KOPT-K1 (cell line): ENCODE measurements around the gene KCNJ10.

Experiments
- H3K27ac ChIP-seq: fragments of 200-600 bp; sonication (generic); 2 replicates; pipeline ENCODE4 v1.5.1; 2016; ENCODE audit warnings: antibody characterized with exemption, mild to moderate bottlenecking, low read depth, low read length; ENCODE audit not compliant: poor library complexity, severe bottlenecking
- H3K36me3 ChIP-seq: fragments of 200-600 bp; sonication (generic); 2 replicates; pipeline ENCODE4 v1.5.1; 2017; ENCODE audit warnings: antibody characterized with exemption, mild to moderate bottlenecking, low read length, moderate library complexity; ENCODE audit not compliant: insufficient read depth
- H3K9me3 ChIP-seq: fragments of 200-600 bp; sonication (generic); 2 replicates; pipeline ENCODE4 v1.5.1; 2017; ENCODE audit warnings: antibody characterized with exemption, low read length, mild to moderate bottlenecking; ENCODE audit not compliant: insufficient read depth, poor library complexity, severe bottlenecking

The KCNJ10 gene

DNA sequence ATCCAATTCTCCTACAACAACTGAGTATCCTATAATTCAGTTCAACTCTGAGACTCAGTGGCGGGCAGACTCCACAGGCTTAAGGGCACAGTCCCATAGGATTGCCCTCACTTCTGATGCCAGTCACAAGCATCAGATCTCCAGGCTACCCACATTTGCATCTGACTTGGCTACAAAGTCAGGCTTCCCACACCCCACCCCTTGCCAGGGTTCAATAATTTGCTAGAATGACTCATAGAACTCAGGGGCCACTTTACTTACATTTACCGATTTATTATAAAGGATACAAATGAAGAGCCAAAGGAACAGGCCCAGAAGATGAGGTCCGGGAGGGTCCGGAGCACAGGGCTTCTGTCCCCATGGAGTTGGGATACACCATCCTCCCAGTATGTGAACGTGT is 80.0 kb downstream of the KCNJ10 start:
- no peaks in the 10 kb centered on the region for H3K36me3 ChIP-seq
- H3K9me3 ChIP-seq: no peaks in the 10 kb centered on the region

DNA sequence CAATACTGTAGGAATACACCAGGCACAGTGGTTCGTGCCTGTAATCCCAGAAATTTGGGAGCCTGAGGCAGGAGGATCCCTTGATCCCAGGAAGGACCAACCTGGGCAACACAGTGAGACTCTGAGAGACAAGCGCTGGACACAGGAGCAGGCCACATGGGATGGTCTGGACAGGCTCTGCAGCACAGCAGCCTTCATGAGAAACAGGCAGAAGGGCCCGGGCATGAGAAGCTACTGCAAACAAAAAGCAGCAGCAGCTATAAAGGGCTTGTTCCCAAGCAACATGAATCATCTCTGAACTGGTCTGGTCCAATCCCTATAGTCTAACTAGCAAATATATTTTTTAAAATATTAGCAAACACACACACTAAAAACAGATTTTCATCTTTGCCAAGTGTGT is 80.4 kb downstream of the KCNJ10 start:
- Histone ChIP-seq H3K36me3 (no peaks in the 10 kb centered on the region), H3K9me3 (no peaks in the 10 kb centered on the region), H3K27ac (no peak overlapping the region)

More for the DNA sequence above, 80.0 kb downstream of the KCNJ10 start:
- no peak overlapping the region for H3K27ac ChIP-seq

DNA sequence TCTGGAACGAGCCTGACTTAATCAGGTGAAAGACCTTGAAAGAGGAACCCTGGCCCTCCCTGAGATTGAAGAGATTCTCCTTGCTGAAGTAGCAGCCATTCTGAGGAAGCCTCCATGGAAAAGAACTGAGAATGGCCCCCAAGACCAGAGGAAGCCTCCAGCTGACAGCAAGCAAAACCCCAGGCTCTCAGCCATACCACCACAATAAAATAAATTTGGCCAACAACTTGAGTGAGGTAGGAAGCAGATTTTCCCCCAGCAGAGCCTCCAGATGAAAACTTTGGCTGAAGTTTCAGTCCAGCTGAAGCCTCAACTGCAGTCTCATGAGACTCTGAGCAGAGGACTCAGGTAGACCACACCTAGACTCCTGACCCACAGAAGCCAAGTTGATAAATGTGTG is 82.0 kb downstream of the KCNJ10 start:
- Histone ChIP-seq H3K9me3 (no peaks in the 10 kb centered on the region), H3K27ac (no peak overlapping the region), H3K36me3 (no peaks in the 10 kb centered on the region)

DNA sequence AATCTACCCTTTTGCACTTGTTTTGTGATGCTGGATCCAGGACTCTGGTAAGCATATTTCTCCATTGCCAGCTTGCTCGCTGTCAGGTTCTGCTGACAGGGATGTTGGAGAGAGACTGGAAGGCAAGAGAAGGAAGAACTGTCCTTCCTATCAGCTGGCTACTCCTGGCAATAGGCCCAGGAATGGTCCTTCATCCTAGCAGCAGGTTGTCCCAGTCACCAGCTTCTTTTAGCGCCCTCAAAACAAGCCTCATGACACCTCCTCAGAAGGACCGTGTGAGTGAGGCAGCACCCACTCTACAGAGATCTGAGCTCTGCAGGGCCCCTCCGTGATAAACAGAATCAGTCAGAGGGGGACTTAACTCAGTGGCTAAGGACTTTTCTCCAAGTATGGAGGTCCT is 82.8 kb downstream of the KCNJ10 start:
- no peak overlapping the region for H3K27ac ChIP-seq
- no peaks in the 10 kb centered on the region for H3K36me3 ChIP-seq
- H3K9me3 ChIP-seq: no peaks in the 10 kb centered on the region

DNA sequence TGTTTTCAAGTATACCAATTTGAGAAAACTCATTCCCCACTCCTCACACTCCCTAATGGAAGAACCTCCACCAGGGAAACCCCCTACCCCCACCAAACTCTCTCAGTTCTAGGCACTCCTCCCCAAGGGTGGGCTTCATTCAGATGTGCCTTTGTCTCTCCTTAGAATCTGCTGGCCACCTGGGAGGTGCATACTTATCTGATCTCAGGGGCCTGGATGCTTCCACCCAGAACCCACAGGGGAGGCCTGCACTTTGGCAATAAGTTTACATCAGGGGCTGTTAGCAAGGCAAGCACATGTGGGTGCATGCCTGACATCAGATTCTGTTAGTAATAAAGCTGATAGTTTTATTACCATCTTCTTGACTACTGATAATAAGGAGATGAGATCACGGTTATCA is 83.4 kb downstream of the KCNJ10 start:
- H3K36me3 ChIP-seq: no peaks in the 10 kb centered on the region

DNA sequence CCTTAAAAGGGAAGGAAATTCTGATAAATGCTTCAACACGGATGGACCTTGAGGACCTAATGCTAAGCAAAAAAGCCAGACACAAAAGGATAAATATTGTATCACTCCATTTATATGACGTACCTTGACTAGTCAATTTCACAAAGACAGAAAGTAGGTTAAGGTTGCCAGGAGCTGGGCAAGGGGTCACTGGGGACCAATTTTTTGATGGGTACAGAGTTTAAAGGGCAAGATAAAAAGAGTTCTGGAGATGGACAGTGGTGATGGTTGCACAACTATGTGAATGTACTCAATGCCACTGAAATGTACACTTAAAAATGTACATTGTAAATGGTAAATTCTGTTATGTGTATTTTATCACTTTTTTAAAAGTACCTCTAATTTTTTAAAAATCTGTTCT is 83.9 kb downstream of the KCNJ10 start:
- no peak overlapping the region for H3K27ac ChIP-seq
- H3K36me3 ChIP-seq: no peaks in the 10 kb centered on the region
- H3K9me3 ChIP-seq: no peaks in the 10 kb centered on the region

More for the DNA sequence above, 83.4 kb downstream of the KCNJ10 start:
- H3K27ac ChIP-seq: no peak overlapping the region
- no peaks in the 10 kb centered on the region for H3K9me3 ChIP-seq

DNA sequence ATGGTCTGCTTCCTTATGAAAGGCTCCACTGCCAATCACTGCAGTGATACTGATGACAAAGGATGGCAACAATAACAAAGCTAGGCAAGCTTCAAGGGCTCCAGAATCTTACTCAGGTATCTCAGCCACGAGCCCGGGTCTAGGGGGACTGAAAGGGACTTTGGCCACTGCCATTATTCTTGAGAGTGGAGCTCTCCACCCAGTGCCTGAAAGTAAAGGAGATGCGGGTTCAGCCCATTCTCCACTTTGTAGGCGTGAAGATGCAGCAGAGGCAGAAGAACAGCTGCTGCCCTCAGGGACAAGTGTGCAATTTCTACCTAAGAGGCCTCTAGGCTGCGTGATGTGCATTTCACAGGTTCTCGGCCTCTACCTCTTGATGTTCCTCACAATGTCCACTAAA is 84.5 kb downstream of the KCNJ10 start:
- Histone ChIP-seq H3K36me3 (no peaks in the 10 kb centered on the region), H3K9me3 (no peaks in the 10 kb centered on the region), H3K27ac (no peak overlapping the region)

DNA sequence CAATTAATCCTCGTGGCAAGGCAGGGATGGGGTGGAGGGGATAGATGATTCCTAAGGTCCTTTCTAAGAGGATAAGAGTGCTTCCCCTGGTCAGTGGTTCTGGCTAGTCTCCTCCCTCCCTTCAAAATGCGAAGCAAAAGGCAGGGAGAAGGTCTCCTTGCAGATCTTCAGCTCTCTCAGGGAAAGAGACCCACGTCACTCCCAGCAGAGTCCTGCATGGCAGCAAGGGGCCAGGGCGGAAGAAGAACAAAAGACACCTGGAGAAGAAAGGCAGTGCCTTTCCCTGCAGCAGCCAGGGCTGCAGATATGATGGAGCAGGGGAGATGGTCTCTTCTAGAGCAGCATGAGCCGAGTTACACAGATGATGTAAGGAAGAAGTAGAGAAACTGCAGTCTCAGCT is 86.3 kb downstream of the KCNJ10 start:
- Histone ChIP-seq H3K27ac (no peak overlapping the region), H3K36me3 (no peaks in the 10 kb centered on the region), H3K9me3 (no peaks in the 10 kb centered on the region)

DNA sequence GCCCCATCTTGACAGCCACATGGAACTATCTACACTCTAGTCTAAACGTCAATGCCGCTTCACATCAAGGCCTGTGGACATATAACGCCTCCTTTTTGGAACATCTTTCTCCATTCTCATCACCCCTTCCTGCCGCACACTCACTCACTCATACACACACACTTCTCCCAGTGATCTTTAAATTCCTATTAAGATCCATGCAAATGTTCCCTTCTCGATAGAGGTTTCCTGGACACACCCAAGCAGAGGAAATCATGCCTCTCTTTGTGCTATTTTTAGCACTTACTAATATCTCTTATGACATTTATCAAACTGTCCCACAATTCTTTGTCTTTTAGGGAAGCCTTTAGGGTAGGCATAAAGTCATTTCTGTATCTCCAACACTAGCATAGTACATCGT is 87.7 kb downstream of the KCNJ10 start:
- Histone ChIP-seq H3K27ac (no peak overlapping the region), H3K36me3 (no peaks in the 10 kb centered on the region), H3K9me3 (no peaks in the 10 kb centered on the region)

DNA sequence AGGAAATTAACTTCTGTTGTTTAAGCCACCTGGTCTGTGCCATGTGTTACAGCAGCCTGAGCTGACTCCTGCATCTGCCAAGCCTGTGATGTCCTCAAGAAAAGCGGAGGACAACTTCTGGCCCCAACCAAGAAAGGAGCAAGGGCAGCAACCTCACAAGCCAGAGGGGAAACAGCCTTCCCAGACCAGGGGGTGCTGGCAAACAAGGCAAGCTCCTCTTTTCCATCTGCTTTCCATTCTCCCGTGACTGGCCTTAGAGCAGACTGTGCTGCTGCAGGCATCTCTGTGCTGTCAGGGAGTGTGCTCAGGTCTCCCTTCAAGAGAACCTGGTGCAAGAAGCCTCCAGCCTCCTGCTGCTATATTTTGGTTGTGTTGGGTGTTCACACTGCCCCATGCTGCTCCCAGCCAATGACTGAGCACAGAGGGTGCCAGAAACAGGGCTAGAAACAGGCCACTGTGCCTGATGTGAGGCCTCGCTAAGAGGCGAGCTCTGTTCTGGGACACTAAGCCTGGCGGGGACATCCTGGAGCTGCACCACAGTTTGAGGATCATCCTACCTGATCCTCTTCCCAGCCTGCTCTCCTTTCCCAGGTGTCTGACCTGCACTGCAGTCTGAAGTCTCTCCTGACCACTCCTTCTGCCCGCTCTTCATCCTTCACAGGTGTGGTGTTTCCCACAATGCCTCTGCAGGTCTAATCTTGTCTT is 88.5 kb downstream of the KCNJ10 start:
- no peaks in the 10 kb centered on the region for H3K36me3 ChIP-seq
- no peak overlapping the region for H3K27ac ChIP-seq
- no peaks in the 10 kb centered on the region for H3K9me3 ChIP-seq

DNA sequence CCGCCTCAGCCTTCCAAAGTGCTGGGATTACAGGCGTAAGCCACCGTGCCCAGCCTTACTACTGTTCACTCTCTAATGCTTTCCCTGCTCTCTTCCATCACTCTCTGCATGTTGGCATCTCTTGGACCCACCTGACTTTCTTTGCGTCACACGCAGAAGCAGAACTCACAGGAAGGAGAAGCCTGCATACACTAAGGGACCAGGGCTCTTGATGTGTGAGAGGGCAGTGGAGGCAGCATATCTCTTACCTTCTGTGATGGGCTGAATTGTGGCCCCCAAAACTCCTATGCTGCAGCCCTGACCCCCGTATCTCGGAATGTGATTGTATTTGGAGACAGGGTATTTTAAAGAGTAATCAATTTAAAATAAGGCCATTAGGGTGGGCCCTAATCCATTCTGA is 89.2 kb downstream of the KCNJ10 start:
- H3K36me3 ChIP-seq: no peaks in the 10 kb centered on the region
- no peak overlapping the region for H3K27ac ChIP-seq
- H3K9me3 ChIP-seq: no peaks in the 10 kb centered on the region

DNA sequence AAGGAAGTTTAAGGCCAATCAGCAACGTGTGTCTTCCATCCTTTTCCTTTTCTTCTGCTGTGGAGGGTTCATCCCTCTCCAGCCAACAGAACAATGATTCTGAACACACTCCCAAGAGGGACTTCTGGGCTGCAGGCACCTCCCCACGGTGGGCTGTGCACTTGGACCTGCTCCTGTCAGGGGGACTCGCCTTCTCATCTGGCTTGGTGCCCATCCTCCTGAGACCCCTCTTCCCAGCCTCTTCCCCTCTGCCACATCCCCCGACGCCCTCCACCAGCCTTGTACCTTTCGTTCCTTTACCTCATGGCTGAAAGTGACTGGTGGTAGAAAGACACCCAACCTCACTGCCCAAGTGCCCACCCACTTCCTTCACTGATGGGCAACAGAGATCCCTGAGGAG is 89.9 kb downstream of the KCNJ10 start:
- Histone ChIP-seq H3K36me3 (no peaks in the 10 kb centered on the region), H3K27ac (no peak overlapping the region), H3K9me3 (no peaks in the 10 kb centered on the region)

DNA sequence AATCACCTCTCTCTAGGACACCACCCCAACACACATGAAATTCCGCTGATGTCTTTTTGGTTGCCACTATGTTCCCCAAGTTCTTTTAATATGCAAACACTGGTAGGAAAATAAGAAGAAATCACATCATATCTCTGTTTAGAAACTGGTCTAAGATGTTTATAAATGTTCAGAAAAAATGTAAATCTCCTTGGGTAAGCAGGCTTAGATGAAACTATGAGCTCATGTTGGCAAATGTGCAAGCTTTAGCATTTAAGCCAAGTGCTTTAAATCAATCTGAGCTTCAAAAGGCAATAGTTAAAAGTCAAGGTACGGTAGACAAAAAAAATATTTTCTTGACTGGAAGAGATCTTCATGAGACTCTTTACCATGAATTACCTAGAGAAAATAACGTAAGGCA is 90.7 kb downstream of the KCNJ10 start:
- Histone ChIP-seq H3K36me3 (no peaks in the 10 kb centered on the region), H3K9me3 (no peaks in the 10 kb centered on the region), H3K27ac (no peak overlapping the region)

DNA sequence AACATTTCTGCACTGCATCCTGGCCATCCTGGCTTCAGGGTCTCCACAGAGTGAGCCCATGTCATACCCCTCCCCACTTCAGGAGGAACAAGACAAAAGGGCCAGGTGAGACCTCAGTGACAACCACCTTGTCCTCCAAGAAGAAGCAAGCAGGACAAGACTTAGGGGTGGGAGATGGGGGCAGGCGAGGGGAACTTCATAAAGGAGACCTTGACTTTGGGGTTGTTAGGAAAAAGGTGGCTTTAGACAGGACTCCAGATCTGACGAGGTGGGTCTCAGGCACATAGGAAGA is 91.9 kb downstream of the KCNJ10 start:
- H3K9me3 ChIP-seq: no peaks in the 10 kb centered on the region
- no peak overlapping the region for H3K27ac ChIP-seq
- no peaks in the 10 kb centered on the region for H3K36me3 ChIP-seq

DNA sequence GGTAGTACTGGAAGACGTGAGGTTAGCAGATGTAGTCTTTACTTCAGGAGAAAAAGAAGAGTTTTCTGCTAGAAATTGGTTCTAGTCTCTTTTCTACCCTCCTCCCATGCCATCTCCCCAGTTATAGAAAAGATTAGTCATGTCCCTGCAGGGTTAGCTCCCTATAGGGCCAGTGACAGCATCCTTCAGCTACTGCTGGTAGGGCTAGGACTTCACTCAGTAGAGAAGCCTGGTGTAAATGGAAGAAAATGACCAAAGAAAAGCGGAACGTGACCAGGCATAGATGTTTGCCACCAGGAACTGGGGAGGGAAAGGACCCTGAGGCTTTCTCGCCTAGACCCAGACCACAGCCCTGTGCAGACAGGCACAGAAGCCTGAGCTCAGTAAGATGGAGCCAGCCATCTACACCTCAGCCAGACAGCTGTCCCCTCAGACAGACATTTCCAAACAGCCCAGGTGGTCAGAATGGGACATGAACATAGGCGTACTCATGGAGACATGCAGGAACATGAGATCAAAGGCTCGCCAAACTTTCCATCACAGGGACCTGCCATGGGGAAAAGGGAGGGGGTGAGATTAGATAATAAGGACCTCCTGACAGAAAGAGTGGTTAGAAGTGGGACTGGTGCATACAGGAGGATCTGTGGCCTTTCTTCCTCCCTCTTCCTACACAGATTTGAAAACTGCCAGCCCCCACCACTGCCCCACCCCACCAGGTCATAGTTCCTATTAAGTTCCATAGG is 92.4 kb downstream of the KCNJ10 start:
- no peaks in the 10 kb centered on the region for H3K36me3 ChIP-seq
- no peak overlapping the region for H3K27ac ChIP-seq
- no peaks in the 10 kb centered on the region for H3K9me3 ChIP-seq

DNA sequence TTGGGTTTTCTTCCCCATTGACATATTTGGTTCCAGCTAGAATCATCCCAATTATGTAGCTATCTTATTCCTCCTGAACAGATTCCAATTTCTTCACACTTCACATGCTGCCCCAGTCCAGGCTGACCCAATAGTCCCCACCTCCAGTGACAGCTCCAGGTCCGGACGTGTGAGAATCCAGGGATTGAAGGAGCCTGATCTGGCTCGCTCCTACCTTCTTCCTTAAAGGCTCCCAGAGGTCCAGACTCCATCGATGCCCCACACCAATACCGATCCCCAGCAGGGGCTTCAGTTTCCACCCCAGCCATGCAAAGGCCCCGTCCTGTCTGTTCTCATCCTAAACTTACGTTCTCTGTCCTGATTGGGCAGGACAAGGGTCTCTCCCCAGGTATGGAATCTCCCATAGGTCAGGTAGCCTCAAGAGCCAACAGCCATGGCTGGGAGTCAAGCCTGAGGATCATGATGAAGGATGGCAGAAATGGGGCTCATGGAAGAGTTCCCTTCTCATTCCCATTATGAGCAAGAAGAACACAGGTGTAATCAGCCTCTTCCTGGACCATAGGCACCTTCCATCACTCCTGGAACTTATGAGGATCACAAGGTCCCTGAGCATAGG is 95.5 kb downstream of the KCNJ10 start:
- Histone ChIP-seq H3K27ac (no peak overlapping the region), H3K9me3 (no peaks in the 10 kb centered on the region)

More for the DNA sequence above, 95.5 kb downstream of the KCNJ10 start:
- H3K36me3 ChIP-seq: no peaks in the 10 kb centered on the region
